GM21381 (cell line): ENCODE measurements around the gene CTH.
"Not testable (repeated sequence)": the region's sequence is repeated elsewhere in the genome, so short reads cannot be mapped to it uniquely, and the experiment has no call there.

Experiments
- ATAC-seq: cut with Tn5 transposase; IDR thresholded peaks from one replicate; pipeline ENCODE4 v1.9.1; 2021; ENCODE audit warnings: mild to moderate bottlenecking, moderate library complexity; ENCODE audit not compliant: unreplicated experiment

CTH gene

GRCh38 chr1:70449049-70449448 lies 38.0 kb downstream of the CTH start:
- no peak for ATAC-seq

GRCh38 chr1:70452164-70452939 lies 41.3 kb downstream of the CTH start:
- not testable (repeated sequence) for ATAC-seq

GRCh38 chr1:70455291-70455690 lies 44.2 kb downstream of the CTH start:
- ATAC-seq = no peak

GRCh38 chr1:70458131-70458530 lies 47.1 kb downstream of the CTH start:
- no peak for ATAC-seq

GRCh38 chr1:70459496-70460225 lies 48.6 kb downstream of the CTH start:
- no peak for ATAC-seq

GRCh38 chr1:70460740-70461713 lies 50.0 kb downstream of the CTH start:
- not testable (repeated sequence) for ATAC-seq

GRCh38 chr1:70462611-70463010 lies 51.5 kb downstream of the CTH start:
- ATAC-seq = no peak

- no peak for ATAC-seq
These were observed 54.8 kb downstream of the CTH start for GRCh38 chr1:70465911-70466310.

GRCh38 chr1:70467531-70467930 lies 56.5 kb downstream of the CTH start:
- ATAC-seq = no peak

- no peak for ATAC-seq
These were observed 57.1 kb downstream of the CTH start for GRCh38 chr1:70468180-70468579.

GRCh38 chr1:70469184-70469583 lies 58.1 kb downstream of the CTH start:
- not testable (repeated sequence) for ATAC-seq

GRCh38 chr1:70475023-70475422 lies 64.0 kb downstream of the CTH start:
- no peak for ATAC-seq

GRCh38 chr1:70477090-70477489 lies 66.0 kb downstream of the CTH start:
- ATAC-seq = no peak

GRCh38 chr1:70477905-70478304 lies 66.8 kb downstream of the CTH start:
- ATAC-seq = not testable (repeated sequence)

GRCh38 chr1:70483342-70483741 lies 72.3 kb downstream of the CTH start:
- ATAC-seq = no peak

- no peak for ATAC-seq
These were observed 74.6 kb downstream of the CTH start for GRCh38 chr1:70485624-70486023.

GRCh38 chr1:70486676-70487458 lies 75.8 kb downstream of the CTH start:
- ATAC-seq = no peak

GRCh38 chr1:70487459-70487815 lies 76.4 kb downstream of the CTH start:
- no peak for ATAC-seq

- peak; percentile 47 for ATAC-seq
These were observed 77.0 kb downstream of the CTH start for GRCh38 chr1:70487910-70488665.
